ENCODE data around the gene MELK. TPM values are rescaled to one million over a fixed set of nuclear protein-coding genes. Genes with fewer than 3 reads are reported as not detected.

MELK gene
- total RNA-seq, 1 experiment from 2014 or later: 63.2 TPM

DNA sequence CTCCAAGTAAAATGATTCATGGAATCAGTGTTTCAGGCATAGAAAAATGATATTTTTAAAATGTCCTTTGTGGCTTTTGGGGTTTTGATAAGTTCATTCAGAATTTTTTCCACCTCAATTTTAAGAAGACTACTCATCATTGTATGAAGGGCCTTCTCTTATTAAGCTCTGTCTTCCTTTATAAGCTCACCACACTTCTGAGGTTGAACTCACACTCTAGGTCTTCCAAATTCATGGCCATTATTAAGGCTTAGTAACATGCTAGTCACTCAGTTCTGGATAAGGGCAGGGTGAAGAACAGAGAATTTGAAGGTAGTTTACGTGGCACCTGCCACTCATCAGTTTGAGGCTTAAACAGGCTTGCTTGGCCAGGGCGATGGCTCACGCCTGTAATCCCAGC lies 4.2 kb downstream of the MELK start:
- intact Hi-C loops (cut with micrococcal nuclease): no loop called here
- peaks cover 9 to 11% of the 10 kb centered on the region in 2 experiments; a peak in 3 of 4 replicates for H3K36me3 ChIP-seq (ENCODE audit: control insufficient read depth in 1 of 2, insufficient read depth in 2 of 2, low read length in 2 of 2)
- H3K9ac ChIP-seq (ENCODE audit: low read length): no peak overlapping the region
- no peak overlapping the region; the same call in 1 of the 2 replicates for H3K27ac ChIP-seq (ENCODE audit: low read depth, low read length)
- H3K9me2 ChIP-seq (ENCODE audit: insufficient read depth): no peaks in the 10 kb centered on the region
- no peak overlapping the region for H2AFZ ChIP-seq (ENCODE audit: low read depth, low read length, poor library complexity, severe bottlenecking)
- TF ChIP-seq ATF3 (IDR thresholded peaks at IDR 0.05) (no peak), EZH2phosphoT487 (IDR thresholded peaks at IDR 0.05; ENCODE audit: borderline replicate concordance) (no peak), CBX3 (IDR thresholded peaks at IDR 0.05; ENCODE audit: low read depth) (no peak), RAD21 (IDR thresholded peaks at IDR 0.05; ENCODE audit: low read depth) (no peak), YY1 (IDR thresholded peaks at IDR 0.05; ENCODE audit: extremely low read depth, insufficient replicate concordance, low read depth, low read length) (no peak), POLR2A (IDR thresholded peaks at IDR 0.05; ENCODE audit: borderline replicate concordance, extremely low read depth, insufficient read depth, insufficient read length) (no peak), EGR1 (IDR thresholded peaks at IDR 0.05; ENCODE audit: low read depth) (no peak)
- ChIA-PET RAD21 (ENCODE audit: low non-redundant PET in 1 of 2, low total read pairs in 2 of 2, uncharacterized antibody in 2 of 2, unreplicated experiment in 2 of 2) (no interaction called here), POLR2A (no interaction called here), CTCF (no interaction called here)
- H3K4me3 ChIP-seq (replicated peaks in 1 of 2; ENCODE audit: low read depth in 1 of 2, low read length in 2 of 2): no peak overlapping the region
- no peaks in the 10 kb centered on the region for H3K9me3 ChIP-seq (ENCODE audit: control insufficient read depth in 1 of 2, insufficient read depth in 1 of 2, low read depth in 1 of 2, low read length in 2 of 2)
- H3K4me1 ChIP-seq (ENCODE audit: control insufficient read depth in 1 of 2, insufficient read depth in 2 of 2, low read length in 2 of 2): peaks cover 7 to 31% of the 10 kb centered on the region in 2 experiments; a peak in 3 of 4 replicates
- no peak overlapping the region for H3K4me2 ChIP-seq (ENCODE audit: low read length)
- no TSS peak for BruUV-seq (replicated peaks)
- peaks cover 91% of the 10 kb centered on the region for H3K79me2 ChIP-seq (ENCODE audit: insufficient read depth, low read length)
- H3K27me3 ChIP-seq (ENCODE audit: insufficient read depth, low read length): no peaks in the 10 kb centered on the region
- H4K20me1 ChIP-seq (ENCODE audit: insufficient read depth): peaks cover 8% of the 10 kb centered on the region; the same call in 1 of the 2 replicates
- ATAC-seq (no peak), DNase-seq (ENCODE audit: low read depth, low spot score) (no peak)

- ChIA-PET CTCF (no interaction called here), RAD21 (ENCODE audit: low non-redundant PET in 1 of 2, low total read pairs in 2 of 2, uncharacterized antibody in 2 of 2, unreplicated experiment in 2 of 2) (interaction anchor here in 1 of 2 experiments (0.6 kb wide), 1 partner anchor 703 kb away, joined by 3 read pairs; no protein-coding TSS in a partner anchor), POLR2A (interaction anchor here (0.9 kb wide), 1 partner anchor 97 kb away, joined by 3 read pairs; no protein-coding TSS in a partner anchor)
- Histone ChIP-seq H3K4me3 (replicated peaks in 1 of 2; ENCODE audit: low read depth in 1 of 2, low read length in 2 of 2) (peak overlapping the region in 1 of 2 experiments; percentile 31; a peak in 1 of 4 replicates), H3K27me3 (ENCODE audit: insufficient read depth, low read length) (no peaks in the 10 kb centered on the region), H3K4me1 (ENCODE audit: control insufficient read depth in 1 of 2, insufficient read depth in 2 of 2, low read length in 2 of 2) (peaks cover 25 to 36% of the 10 kb centered on the region in 2 experiments), H3K79me2 (ENCODE audit: insufficient read depth, low read length) (peaks cover 92% of the 10 kb centered on the region), H4K20me1 (ENCODE audit: insufficient read depth) (0 out of 2 replicates have a peak, but pooled peaks cover 4% of the 10 kb centered on the region), H3K9me2 (ENCODE audit: insufficient read depth) (no peaks in the 10 kb centered on the region), H3K36me3 (ENCODE audit: control insufficient read depth in 1 of 2, insufficient read depth in 2 of 2, low read length in 2 of 2) (peaks cover 17 to 21% of the 10 kb centered on the region in 2 experiments), H3K27ac (ENCODE audit: low read depth, low read length) (peak overlapping the region; percentile 75), H3K9ac (ENCODE audit: low read length) (peak overlapping the region; percentile 41), H3K9me3 (ENCODE audit: control insufficient read depth in 1 of 2, insufficient read depth in 1 of 2, low read depth in 1 of 2, low read length in 2 of 2) (no peaks in the 10 kb centered on the region), H3K4me2 (ENCODE audit: low read length) (peak overlapping the region; percentile 68), H2AFZ (ENCODE audit: low read depth, low read length, poor library complexity, severe bottlenecking) (no peak overlapping the region)
- BruUV-seq (replicated peaks): no TSS peak
- peak; percentile 80 for ATAC-seq
- intact Hi-C loops (cut with micrococcal nuclease): no loop called here
- no peak for DNase-seq (ENCODE audit: low read depth, low spot score)
- TF ChIP-seq EGR1 (IDR thresholded peaks at IDR 0.05; ENCODE audit: low read depth) (0 out of 2 replicates have a peak, but pooled peaks have one; percentile 19), JUND (IDR thresholded peaks at IDR 0.05) (peak; percentile 45; the same call in 1 of the 2 replicates), CEBPB (IDR thresholded peaks at IDR 0.05; ENCODE audit: low read depth) (peak; percentile 84), REST (IDR thresholded peaks at IDR 0.05; ENCODE audit: low read depth) (no peak), ELF1 (IDR thresholded peaks at IDR 0.05; ENCODE audit: borderline replicate concordance, low read depth) (no peak), ZNF274 (IDR thresholded peaks at IDR 0.05; ENCODE audit: low read depth, low read length) (no peak)
- TF ChIP-seq, protein P1, sequence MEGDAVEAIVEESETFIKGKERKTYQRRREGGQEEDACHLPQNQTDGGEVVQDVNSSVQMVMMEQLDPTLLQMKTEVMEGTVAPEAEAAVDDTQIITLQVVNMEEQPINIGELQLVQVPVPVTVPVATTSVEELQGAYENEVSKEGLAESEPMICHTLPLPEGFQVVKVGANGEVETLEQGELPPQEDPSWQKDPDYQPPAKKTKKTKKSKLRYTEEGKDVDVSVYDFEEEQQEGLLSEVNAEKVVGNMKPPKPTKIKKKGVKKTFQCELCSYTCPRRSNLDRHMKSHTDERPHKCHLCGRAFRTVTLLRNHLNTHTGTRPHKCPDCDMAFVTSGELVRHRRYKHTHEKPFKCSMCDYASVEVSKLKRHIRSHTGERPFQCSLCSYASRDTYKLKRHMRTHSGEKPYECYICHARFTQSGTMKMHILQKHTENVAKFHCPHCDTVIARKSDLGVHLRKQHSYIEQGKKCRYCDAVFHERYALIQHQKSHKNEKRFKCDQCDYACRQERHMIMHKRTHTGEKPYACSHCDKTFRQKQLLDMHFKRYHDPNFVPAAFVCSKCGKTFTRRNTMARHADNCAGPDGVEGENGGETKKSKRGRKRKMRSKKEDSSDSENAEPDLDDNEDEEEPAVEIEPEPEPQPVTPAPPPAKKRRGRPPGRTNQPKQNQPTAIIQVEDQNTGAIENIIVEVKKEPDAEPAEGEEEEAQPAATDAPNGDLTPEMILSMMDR (IDR thresholded peaks at IDR 0.05 in 2 of 3, conservative IDR thresholded peaks at IDR 0.05 in 1 of 3; ENCODE audit: borderline replicate concordance in 1 of 3, insufficient read depth in 1 of 3, low read depth in 2 of 3, low read length in 2 of 3): no peak
Measured at GRCh38 chr9:36584620-36585460, 12.1 kb downstream of the MELK start.
